Hepatocyte (in vitro differentiated cells): Measurements from ENCODE around the gene SUPT20HL1. TPM values are rescaled to one million over a fixed set of nuclear protein-coding genes. Genes with fewer than 3 reads are reported as not detected.
"Not testable (repeated sequence)": the region's sequence is repeated elsewhere in the genome, so short reads cannot be mapped to it uniquely, and the experiment has no call there.

Source experiments
- DNase-seq: peaks from one replicate; pipeline ENCODE4 v3.0.0-alpha.2; 2016; ENCODE audit warnings: low spot score
- H2AFZ ChIP-seq: fragments of 200-600 bp; sonication (generic); 2 replicates; pipeline ENCODE4 v1.6.0; 2016; ENCODE audit warnings: antibody characterized with exemption, mild to moderate bottlenecking
- H3K27ac ChIP-seq: fragments of 200-600 bp; sonication (generic); 2 replicates; pipeline ENCODE4 v1.5.1; 2016; ENCODE audit warnings: mild to moderate bottlenecking
- H3K27me3 ChIP-seq: fragments of 200-600 bp; sonication (generic); 2 replicates; pipeline ENCODE4 v1.6.1; 2016
- H3K36me3 ChIP-seq: fragments of 200-600 bp; sonication (generic); replicated peaks from 2 replicates; pipeline ENCODE4 v1.5.1; 2016; ENCODE audit warnings: low read depth; ENCODE audit not compliant: insufficient read depth
- H3K4me1 ChIP-seq: fragments of 200-600 bp; sonication (generic); 2 replicates; pipeline ENCODE4 v1.5.1; 2016; ENCODE audit warnings: mild to moderate bottlenecking, moderate library complexity; ENCODE audit not compliant: insufficient read depth
- H3K4me2 ChIP-seq: fragments of 200-600 bp; sonication (generic); 2 replicates; pipeline ENCODE4 v1.6.0; 2016
- H3K4me3 ChIP-seq: fragments of 200-600 bp; sonication (generic); 2 replicates; pipeline ENCODE4 v1.5.1; 2016; ENCODE audit warnings: mild to moderate bottlenecking
- H3K79me2 ChIP-seq: fragments of 200-600 bp; sonication (generic); 2 replicates; pipeline ENCODE4 v1.6.0; 2017; ENCODE audit warnings: mild to moderate bottlenecking
- H3K9me2 ChIP-seq: fragments of 200-600 bp; sonication (generic); replicated peaks from 2 replicates; pipeline ENCODE4 v1.6.0; 2017; ENCODE audit warnings: mild to moderate bottlenecking; ENCODE audit not compliant: insufficient read depth
- H3K9me3 ChIP-seq: fragments of 200-600 bp; sonication (generic); 2 replicates; pipeline ENCODE4 v1.5.1; 2016; ENCODE audit warnings: low read depth, mild to moderate bottlenecking
- H4K20me1 ChIP-seq: fragments of 200-600 bp; sonication (generic); 2 replicates; pipeline ENCODE4 v1.6.0; 2016; ENCODE audit warnings: mild to moderate bottlenecking; ENCODE audit not compliant: insufficient read depth, poor library complexity, severe bottlenecking
- EZH2 ChIP-seq: fragments of 200-600 bp; sonication (generic); IDR thresholded peaks from 2 replicates; pipeline ENCODE4 v1.6.1; 2016; ENCODE audit warnings: antibody characterized with exemption, mild to moderate bottlenecking, borderline replicate concordance
- EZH2phosphoT487 ChIP-seq: fragments of 200-600 bp; sonication (generic); IDR thresholded peaks from one replicate; pipeline ENCODE4 v1.6.1; 2018; ENCODE audit warnings: antibody characterized with exemption, mild to moderate bottlenecking, low read depth, moderate library complexity; ENCODE audit not compliant: unreplicated experiment, severe bottlenecking
- WGBS: methylation state at CpG from one replicate; pipeline ENCODE4 v1.1.6; 2016; ENCODE audit warnings: low lambda C conversion rate; ENCODE audit errors: missing lambda C conversion rate; 5-methylcytosine and 5-hydroxymethylcytosine counted together
- polyA plus RNA-seq: library from polyadenylated mRNA; unstranded; fragments of >200 nt; fragmentation: Nextera tagmentation; extraction: Ambion mirVana; gene quantifications from 2 replicates; pipeline ENCODE4 v1.2.1, GENCODE V29; 2016
- total RNA-seq: library from RNA; depleted of rRNA; stranded (reverse); fragments of >200 nt; gene quantifications from 2 replicates; pipeline ENCODE4 v1.2.3, GENCODE V29; 2014
- TF ChIP-seq, protein P1 (sequence below): fragments of 200-600 bp; sonication (generic); IDR thresholded peaks from 2 replicates; pipeline ENCODE4 v1.5.1; 2016; ENCODE audit warnings: antibody characterized with exemption, mild to moderate bottlenecking; ENCODE audit not compliant: poor library complexity

SUPT20HL1 gene
- total RNA-seq = not detected in 2 replicates
- polyA plus RNA-seq = 0.07 TPM in 1 of 2 replicates, not detected in the other

DNA sequence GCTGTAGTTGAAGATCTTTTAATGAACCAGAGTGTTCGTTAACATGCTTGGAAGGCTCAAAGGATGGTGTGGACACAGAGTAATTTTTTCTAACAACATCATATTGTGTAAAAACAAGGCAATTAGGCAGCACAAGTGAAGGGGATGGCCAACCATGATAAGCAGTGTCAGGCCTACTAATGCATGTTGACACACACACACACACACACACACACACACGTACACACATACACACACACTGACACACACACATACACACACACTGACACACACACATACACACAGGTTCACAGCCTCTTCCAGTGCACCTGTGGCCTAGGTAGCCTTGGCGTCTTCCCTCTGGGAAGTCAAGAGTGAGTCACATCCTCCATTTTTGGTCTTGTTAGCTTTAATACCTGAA is at the start of gene SUPT20HL1:
Gene SUPT20HL1 (plus strand): TSS at position 368 of the 400 bp plus-strand sequence. CDS start 2,122 bp downstream, outside the sequence.
- Histone ChIP-seq H3K4me2 (no peak within 1 kb of the TSS), H3K4me1 (no peaks in the 10 kb centered on the region), H3K4me3 (no peak within 1 kb of the TSS), H4K20me1 (no peaks in the 10 kb centered on the region), H3K27ac (no peak within 1 kb of the TSS), H3K36me3 (no peaks in the 10 kb centered on the region), H2AFZ (no peak within 1 kb of the TSS), H3K9me3 (no peaks in the 10 kb centered on the region), H3K79me2 (no peaks in the 10 kb centered on the region), H3K9me2 (no peaks in the 10 kb centered on the region), H3K27me3 (no peaks in the 10 kb centered on the region)
- WGBS = 92% methylated on average over 3 of the region's 3 CpGs
- TF ChIP-seq EZH2 (no peak), EZH2phosphoT487 (no peak)
- TF ChIP-seq, protein P1, sequence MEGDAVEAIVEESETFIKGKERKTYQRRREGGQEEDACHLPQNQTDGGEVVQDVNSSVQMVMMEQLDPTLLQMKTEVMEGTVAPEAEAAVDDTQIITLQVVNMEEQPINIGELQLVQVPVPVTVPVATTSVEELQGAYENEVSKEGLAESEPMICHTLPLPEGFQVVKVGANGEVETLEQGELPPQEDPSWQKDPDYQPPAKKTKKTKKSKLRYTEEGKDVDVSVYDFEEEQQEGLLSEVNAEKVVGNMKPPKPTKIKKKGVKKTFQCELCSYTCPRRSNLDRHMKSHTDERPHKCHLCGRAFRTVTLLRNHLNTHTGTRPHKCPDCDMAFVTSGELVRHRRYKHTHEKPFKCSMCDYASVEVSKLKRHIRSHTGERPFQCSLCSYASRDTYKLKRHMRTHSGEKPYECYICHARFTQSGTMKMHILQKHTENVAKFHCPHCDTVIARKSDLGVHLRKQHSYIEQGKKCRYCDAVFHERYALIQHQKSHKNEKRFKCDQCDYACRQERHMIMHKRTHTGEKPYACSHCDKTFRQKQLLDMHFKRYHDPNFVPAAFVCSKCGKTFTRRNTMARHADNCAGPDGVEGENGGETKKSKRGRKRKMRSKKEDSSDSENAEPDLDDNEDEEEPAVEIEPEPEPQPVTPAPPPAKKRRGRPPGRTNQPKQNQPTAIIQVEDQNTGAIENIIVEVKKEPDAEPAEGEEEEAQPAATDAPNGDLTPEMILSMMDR = no peak
- no peak for DNase-seq

DNA sequence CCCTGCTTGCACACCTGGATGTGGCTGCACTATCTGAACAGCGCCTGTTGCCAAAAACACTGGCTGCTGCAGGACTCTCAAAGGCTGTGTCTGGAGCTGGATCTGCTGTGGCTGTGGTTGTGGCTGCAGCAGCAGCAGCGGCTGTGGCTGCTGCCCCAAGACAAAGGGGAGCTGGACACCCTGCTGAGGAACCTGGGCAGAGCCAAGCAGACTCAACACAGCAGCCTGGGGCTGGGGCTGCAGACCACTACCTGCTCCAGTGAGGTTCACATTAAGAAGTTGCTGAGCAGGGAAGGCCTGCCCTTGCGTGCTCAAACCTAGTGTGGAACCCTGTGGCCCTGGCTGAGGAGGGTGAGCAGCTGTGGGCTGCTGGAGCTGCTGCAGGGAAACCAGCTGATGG is 49.5 kb upstream of the SUPT20HL1 start:
- not testable (repeated sequence) for H3K79me2 ChIP-seq, H3K9me3 ChIP-seq, H3K4me3 ChIP-seq, H3K27me3 ChIP-seq, H4K20me1 ChIP-seq, H2AFZ ChIP-seq, H3K9me2 ChIP-seq, H3K36me3 ChIP-seq, DNase-seq, H3K4me2 ChIP-seq, H3K27ac ChIP-seq, H3K4me1 ChIP-seq
- 83% methylated on average over 3 of the region's 3 CpGs for WGBS

DNA sequence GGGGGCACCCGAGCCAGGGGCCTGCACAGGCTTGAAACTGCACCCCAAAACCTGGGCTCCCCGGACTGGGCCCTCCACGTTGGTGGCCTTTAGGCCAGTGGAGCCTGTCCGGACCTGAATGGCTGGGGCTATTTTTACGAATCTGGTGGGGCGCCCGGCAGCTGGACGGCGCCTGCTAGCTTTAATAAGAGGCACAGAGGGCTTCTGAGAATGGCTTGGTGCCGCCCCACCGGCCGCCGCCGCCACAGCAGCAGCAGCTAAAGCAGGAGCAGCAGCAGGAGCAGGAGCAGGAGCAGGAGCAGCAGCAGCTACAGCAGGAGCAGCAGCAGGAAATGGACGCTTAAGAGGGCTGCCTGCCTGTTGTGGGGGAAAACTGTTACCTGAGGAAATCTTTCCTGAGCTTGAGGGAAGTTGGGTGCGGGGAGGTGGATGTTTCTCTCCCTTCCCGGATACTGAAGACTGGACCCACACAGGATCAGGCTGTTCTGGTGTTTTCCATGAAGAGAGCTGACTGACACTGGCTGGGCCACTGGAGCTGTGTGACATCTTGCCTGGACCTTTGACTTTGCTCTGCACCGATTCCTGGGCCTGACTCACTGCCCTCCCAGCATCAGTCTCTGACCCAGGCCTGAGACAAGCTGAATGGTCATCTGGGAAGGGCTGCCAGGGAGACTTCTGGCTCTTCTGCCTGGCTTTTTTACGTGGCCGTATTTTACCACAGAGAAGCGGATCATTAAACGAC is 48.8 kb upstream of the SUPT20HL1 start:
- not testable (repeated sequence) for H3K79me2 ChIP-seq, H3K9me2 ChIP-seq, DNase-seq, H3K4me2 ChIP-seq, H4K20me1 ChIP-seq, H2AFZ ChIP-seq, H3K27me3 ChIP-seq, H3K9me3 ChIP-seq, H3K4me3 ChIP-seq, H3K27ac ChIP-seq, H3K4me1 ChIP-seq, H3K36me3 ChIP-seq
- WGBS = 72% methylated on average over 21 of the region's 22 CpGs

DNA sequence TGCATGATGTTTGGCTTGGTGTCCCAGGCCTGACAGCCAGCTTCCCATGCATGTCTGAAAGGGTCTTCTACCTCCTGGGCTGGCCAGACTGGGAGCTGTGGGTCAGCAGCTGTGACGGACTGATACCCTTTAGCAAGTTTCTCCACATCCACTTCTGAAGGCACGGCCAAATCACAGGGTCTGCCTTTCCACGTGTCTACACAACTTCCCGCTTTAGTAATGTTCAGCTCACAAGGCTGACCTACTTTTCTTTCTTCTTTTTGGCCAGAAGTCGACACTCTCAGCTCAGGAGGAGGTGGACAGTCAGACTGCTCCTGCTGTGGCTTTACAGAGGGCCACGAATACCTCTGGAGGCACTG is 48.2 kb upstream of the SUPT20HL1 start:
- 96% methylated on average over 6 of the region's 6 CpGs for WGBS
- not testable (repeated sequence) for H3K9me2 ChIP-seq, H3K36me3 ChIP-seq, H3K27me3 ChIP-seq, H3K9me3 ChIP-seq, H3K79me2 ChIP-seq, H3K27ac ChIP-seq, DNase-seq, H3K4me1 ChIP-seq, H2AFZ ChIP-seq, H4K20me1 ChIP-seq, H3K4me2 ChIP-seq, H3K4me3 ChIP-seq

DNA sequence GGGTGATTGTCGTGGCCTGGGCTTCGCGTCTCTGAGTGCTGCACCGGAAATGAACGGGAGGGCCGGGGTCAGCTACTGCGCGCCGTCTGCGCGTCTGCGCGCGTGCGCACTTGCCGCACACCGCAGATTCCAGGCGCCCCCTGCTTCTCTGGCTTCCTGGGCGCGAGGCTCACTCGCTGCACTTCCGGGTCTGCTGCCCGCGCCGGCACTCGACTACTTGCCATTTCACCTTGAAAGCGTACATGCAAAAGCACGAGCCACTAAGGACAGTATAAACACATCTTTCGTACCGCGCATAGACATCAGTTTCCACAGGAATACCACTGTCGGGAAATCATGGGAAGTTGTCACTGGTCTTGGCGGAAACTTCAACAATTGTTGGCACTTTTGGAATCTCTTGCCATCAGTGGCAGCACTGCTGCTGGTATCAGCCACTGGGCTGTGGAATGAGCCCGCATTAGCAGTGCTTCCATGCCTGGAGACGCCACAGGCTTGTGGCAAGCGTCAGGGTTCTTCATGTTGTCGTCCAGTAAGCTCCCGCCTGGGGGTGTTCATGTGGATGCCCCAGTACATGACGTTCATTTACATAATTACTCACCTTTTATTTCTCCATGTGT is 46.3 kb upstream of the SUPT20HL1 start, which contains the start of gene SUPT20HL2:
Gene SUPT20HL2 (minus strand): TSS at position 51 of the 617 bp plus-strand sequence. CDS start 754 bp downstream, outside the sequence.
- no peaks in the 10 kb centered on the region for H4K20me1 ChIP-seq
- no peak within 1 kb of the TSS for H2AFZ ChIP-seq
- no peak within 1 kb of the TSS for H3K27ac ChIP-seq
- no peaks in the 10 kb centered on the region for H3K9me2 ChIP-seq
- no peaks in the 10 kb centered on the region for H3K27me3 ChIP-seq
- 97% methylated on average over 36 of the region's 39 CpGs for WGBS
- no peaks in the 10 kb centered on the region for H3K79me2 ChIP-seq
- no peak within 1 kb of the TSS for H3K4me3 ChIP-seq
- H3K36me3 ChIP-seq = no peaks in the 10 kb centered on the region
- no peak for DNase-seq
- no peaks in the 10 kb centered on the region for H3K9me3 ChIP-seq
- TF ChIP-seq, protein P1 = no peak
- H3K4me2 ChIP-seq = no peak within 1 kb of the TSS
- no peaks in the 10 kb centered on the region for H3K4me1 ChIP-seq
